Panc1 (cell line): ENCODE results near the gene SHC3. TPM values are rescaled to one million over a fixed set of nuclear protein-coding genes. Genes with fewer than 3 reads are reported as not detected.

Source experiments
- ATAC-seq: fragments of 200-7000 bp; cut with Tn5 transposase; 2 replicates; pipeline ENCODE4 v1.9.1; 2020; ENCODE audit warnings: mild to moderate bottlenecking, moderate library complexity
- BruUV-seq: library from RNA; stranded (reverse); fragments of 400-500 nt; replicated peaks from 2 replicates; lab custom pipeline; 2021; lab: Mats Ljungman, UMichigan
- CTCF ChIA-PET: fragments of 300-600 bp; sonication (Branson Sonifier 250); formaldehyde crosslinking; loops from one replicate; lab custom pipeline; 2022; ENCODE audit warnings: antibody characterized with exemption; lab: Charles Lee
- POLR2A ChIA-PET: fragments of 300-600 bp; sonication (Branson Sonifier 250); formaldehyde crosslinking; loops from one replicate; lab custom pipeline; 2022; ENCODE audit warnings: antibody characterized with exemption; lab: Charles Lee
- DNase-seq: peaks from one replicate; pipeline ENCODE4 v3.0.0-alpha.2; 2010; ENCODE audit warnings: low read depth, low spot score
- H3K27ac ChIP-seq: 2 replicates; pipeline ENCODE4 v1.5.1; 2011; ENCODE audit warnings: mild to moderate bottlenecking, low read length, inconsistent platforms
- H3K27me3 ChIP-seq: fragments of 200-500 bp; sonication (Bioruptor generic); 2 replicates; pipeline ENCODE4 v1.6.0; 2014; ENCODE audit warnings: low read length, inconsistent platforms; ENCODE audit not compliant: control insufficient read depth, insufficient read depth
- H3K36me3 ChIP-seq: fragments of 200-500 bp; sonication (Bioruptor generic); 2 replicates; pipeline ENCODE4 v1.5.1; 2014; ENCODE audit warnings: inconsistent platforms, mild to moderate bottlenecking, low read length, moderate library complexity; ENCODE audit not compliant: control insufficient read depth, insufficient read depth
- H3K4me1 ChIP-seq: 2 replicates; pipeline ENCODE4 v1.5.1; 2011; ENCODE audit warnings: inconsistent platforms, mild to moderate bottlenecking, low read length, moderate library complexity; ENCODE audit not compliant: control insufficient read depth, insufficient read depth
- H3K4me3 ChIP-seq, 2 experiments: 2 replicates each; pipeline ENCODE4 v1.5.1; 2011 to 2012; ENCODE audit warnings: low read depth in 2 of 2, low read length in 2 of 2, mild to moderate bottlenecking in 2 of 2, inconsistent platforms in 1 of 2, moderate library complexity in 1 of 2
- H3K9me3 ChIP-seq: fragments of 200-500 bp; sonication (Bioruptor generic); 2 replicates; pipeline ENCODE4 v1.5.1; 2014; ENCODE audit warnings: low read depth, mild to moderate bottlenecking, inconsistent platforms, low read length, moderate library complexity; ENCODE audit not compliant: control insufficient read depth, insufficient read depth
- POLR2AphosphoS5 ChIP-seq: IDR thresholded peaks from 2 replicates; pipeline ENCODE4 v1.6.1; 2012; ENCODE audit warnings: mild to moderate bottlenecking, low read depth, low read length, moderate library complexity
- SIN3A ChIP-seq: IDR thresholded peaks from 2 replicates; pipeline ENCODE4 v1.6.1; 2012; ENCODE audit warnings: low read depth, mild to moderate bottlenecking, low read length, moderate library complexity, borderline replicate concordance; ENCODE audit not compliant: insufficient read depth
- TCF7L2 ChIP-seq: IDR thresholded peaks from 2 replicates; pipeline ENCODE4 v1.6.1; 2011; ENCODE audit warnings: mild to moderate bottlenecking, low read depth, low read length, inconsistent platforms
- in situ Hi-C: cut with HindIII; loops from 2 replicates; pipeline ENCODE4 v1.10.0; 2016; ENCODE audit warnings: low sequenced_read_pairs, low pct_unique_long_range_greater_than_20kb
- intact Hi-C: fragments of 100-400 bp; cut with micrococcal nuclease; formaldehyde crosslinking; loops from one replicate; pipeline ENCODE4 v1.10.0; 2022; ENCODE audit not compliant: unreplicated experiment
- total RNA-seq: library from RNA; stranded (reverse); gene quantifications from one replicate; pipeline ENCODE4 v1.2.1, GENCODE V29; 2021; ENCODE audit not compliant: unreplicated experiment
- TF ChIP-seq, protein P1 (sequence below): fragments of 450-650 bp; IDR thresholded peaks from 2 replicates; pipeline ENCODE4 v1.5.1; 2017; ENCODE audit warnings: mild to moderate bottlenecking
- TF ChIP-seq, protein P2 (sequence below), 2 experiments: IDR thresholded peaks; 2 replicates each; pipeline ENCODE4 v1.6.1; 2011 to 2012; ENCODE audit warnings: low read depth in 2 of 2, control low read depth in 1 of 2, low read length in 1 of 2, mild to moderate bottlenecking in 1 of 2, moderate library complexity in 1 of 2; ENCODE audit not compliant: insufficient read depth in 1 of 2

SHC3 gene
- total RNA-seq, 1 experiment from 2014 or later: 1.7 TPM

DNA sequence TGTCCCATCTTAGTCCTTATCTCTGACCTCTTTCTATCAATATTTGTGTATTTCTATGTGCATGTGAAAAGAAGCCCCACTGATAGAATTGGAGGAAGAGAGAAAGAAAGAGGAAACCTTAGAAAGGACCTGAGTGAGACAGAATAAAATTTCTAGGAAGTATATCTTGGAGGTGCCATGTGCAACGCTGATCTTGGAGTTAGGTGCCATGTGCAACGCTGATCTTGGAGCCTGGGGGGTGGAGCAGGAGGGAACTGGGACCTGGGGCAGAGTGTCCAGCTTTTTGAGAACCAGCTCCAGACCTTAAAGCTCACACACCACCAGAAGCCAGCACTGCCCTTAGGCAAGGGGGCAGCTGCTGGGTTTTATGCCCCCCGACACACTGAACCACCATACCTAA is 89.4 kb downstream of the SHC3 start:
- H3K4me3 ChIP-seq: no peak overlapping the region
- H3K27me3 ChIP-seq: no peaks in the 10 kb centered on the region
- H3K27ac ChIP-seq: no peak overlapping the region
- ChIA-PET CTCF (no interaction called here), POLR2A (no interaction called here)
- BruUV-seq: no TSS peak
- no peak for ATAC-seq
- no peaks in the 10 kb centered on the region for H3K36me3 ChIP-seq
- DNase-seq: no peak
- no peaks in the 10 kb centered on the region for H3K9me3 ChIP-seq
- TF ChIP-seq TCF7L2: no peak
- TF ChIP-seq, protein P1, sequence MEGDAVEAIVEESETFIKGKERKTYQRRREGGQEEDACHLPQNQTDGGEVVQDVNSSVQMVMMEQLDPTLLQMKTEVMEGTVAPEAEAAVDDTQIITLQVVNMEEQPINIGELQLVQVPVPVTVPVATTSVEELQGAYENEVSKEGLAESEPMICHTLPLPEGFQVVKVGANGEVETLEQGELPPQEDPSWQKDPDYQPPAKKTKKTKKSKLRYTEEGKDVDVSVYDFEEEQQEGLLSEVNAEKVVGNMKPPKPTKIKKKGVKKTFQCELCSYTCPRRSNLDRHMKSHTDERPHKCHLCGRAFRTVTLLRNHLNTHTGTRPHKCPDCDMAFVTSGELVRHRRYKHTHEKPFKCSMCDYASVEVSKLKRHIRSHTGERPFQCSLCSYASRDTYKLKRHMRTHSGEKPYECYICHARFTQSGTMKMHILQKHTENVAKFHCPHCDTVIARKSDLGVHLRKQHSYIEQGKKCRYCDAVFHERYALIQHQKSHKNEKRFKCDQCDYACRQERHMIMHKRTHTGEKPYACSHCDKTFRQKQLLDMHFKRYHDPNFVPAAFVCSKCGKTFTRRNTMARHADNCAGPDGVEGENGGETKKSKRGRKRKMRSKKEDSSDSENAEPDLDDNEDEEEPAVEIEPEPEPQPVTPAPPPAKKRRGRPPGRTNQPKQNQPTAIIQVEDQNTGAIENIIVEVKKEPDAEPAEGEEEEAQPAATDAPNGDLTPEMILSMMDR: no peak
- intact Hi-C loops (no loop called here), in situ Hi-C loops (no loop called here)
- H3K4me1 ChIP-seq: no peaks in the 10 kb centered on the region

DNA sequence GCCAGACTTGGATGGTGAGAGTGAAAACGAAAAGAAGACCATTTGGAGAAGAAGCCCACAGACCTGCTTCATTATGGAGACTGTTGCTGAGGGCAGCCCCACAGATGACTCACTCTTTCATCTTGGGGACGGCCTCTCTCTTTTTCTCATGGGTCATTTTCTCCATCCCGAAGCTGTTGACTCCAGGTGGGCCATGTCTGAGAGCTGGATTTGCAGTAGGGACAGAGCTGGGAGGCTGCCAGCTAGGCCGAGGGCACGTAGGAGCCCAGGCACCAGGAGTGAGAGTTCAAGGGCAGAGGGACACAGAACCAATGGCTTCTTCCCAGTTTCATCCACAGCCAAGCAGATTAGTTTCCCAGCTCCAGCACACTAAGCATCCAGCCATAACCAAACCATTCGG is 95.0 kb downstream of the SHC3 start:
- H3K27me3 ChIP-seq: no peaks in the 10 kb centered on the region
- in situ Hi-C loops: no loop called here
- no peak for DNase-seq
- no peaks in the 10 kb centered on the region for H3K9me3 ChIP-seq
- TF ChIP-seq, protein P2, sequence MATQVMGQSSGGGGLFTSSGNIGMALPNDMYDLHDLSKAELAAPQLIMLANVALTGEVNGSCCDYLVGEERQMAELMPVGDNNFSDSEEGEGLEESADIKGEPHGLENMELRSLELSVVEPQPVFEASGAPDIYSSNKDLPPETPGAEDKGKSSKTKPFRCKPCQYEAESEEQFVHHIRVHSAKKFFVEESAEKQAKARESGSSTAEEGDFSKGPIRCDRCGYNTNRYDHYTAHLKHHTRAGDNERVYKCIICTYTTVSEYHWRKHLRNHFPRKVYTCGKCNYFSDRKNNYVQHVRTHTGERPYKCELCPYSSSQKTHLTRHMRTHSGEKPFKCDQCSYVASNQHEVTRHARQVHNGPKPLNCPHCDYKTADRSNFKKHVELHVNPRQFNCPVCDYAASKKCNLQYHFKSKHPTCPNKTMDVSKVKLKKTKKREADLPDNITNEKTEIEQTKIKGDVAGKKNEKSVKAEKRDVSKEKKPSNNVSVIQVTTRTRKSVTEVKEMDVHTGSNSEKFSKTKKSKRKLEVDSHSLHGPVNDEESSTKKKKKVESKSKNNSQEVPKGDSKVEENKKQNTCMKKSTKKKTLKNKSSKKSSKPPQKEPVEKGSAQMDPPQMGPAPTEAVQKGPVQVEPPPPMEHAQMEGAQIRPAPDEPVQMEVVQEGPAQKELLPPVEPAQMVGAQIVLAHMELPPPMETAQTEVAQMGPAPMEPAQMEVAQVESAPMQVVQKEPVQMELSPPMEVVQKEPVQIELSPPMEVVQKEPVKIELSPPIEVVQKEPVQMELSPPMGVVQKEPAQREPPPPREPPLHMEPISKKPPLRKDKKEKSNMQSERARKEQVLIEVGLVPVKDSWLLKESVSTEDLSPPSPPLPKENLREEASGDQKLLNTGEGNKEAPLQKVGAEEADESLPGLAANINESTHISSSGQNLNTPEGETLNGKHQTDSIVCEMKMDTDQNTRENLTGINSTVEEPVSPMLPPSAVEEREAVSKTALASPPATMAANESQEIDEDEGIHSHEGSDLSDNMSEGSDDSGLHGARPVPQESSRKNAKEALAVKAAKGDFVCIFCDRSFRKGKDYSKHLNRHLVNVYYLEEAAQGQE (IDR thresholded peaks at IDR 0.05; ENCODE audit: insufficient read depth in 1 of 2, low read depth in 2 of 2, low read length in 1 of 2): no peak
- TF ChIP-seq POLR2AphosphoS5 (no peak), TCF7L2 (no peak), SIN3A (no peak)
- TF ChIP-seq, protein P1: no peak
- H3K36me3 ChIP-seq: no peaks in the 10 kb centered on the region
- ChIA-PET POLR2A (no interaction called here), CTCF (no interaction called here)
- H3K27ac ChIP-seq: no peak overlapping the region
- no peak overlapping the region for H3K4me3 ChIP-seq
- intact Hi-C loops: no loop called here
- no peak for ATAC-seq
- no peaks in the 10 kb centered on the region for H3K4me1 ChIP-seq
- BruUV-seq: no TSS peak

DNA sequence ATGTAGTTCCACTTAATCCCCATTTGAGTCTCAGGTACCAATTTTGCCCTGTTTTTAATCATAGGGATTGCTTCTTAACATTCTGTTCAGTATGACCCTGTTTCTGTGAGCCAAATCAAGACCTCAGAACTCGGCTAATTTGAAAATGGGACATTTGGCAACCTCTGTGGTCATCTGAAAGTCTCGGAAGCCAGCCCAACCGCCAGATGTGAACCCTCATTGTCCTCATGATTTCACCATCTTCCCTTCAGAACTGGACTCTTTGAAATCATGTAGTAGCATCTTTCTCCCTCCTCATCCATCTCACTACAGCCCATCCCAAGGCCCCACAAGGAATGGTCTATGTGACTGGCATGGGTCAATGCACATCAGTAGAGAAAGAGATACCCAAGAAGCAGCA is 98.4 kb downstream of the SHC3 start:
- ChIA-PET POLR2A (no interaction called here), CTCF (no interaction called here)
- ATAC-seq (no peak), DNase-seq (no peak)
- Histone ChIP-seq H3K27ac (no peak overlapping the region), H3K36me3 (no peaks in the 10 kb centered on the region), H3K4me1 (no peaks in the 10 kb centered on the region), H3K4me3 (no peak overlapping the region), H3K9me3 (no peaks in the 10 kb centered on the region), H3K27me3 (no peaks in the 10 kb centered on the region)
- intact Hi-C loops: no loop called here
- in situ Hi-C loops: no loop called here
- no peak for TF ChIP-seq SIN3A
- TF ChIP-seq, protein P2 (IDR thresholded peaks at IDR 0.05; ENCODE audit: insufficient read depth in 1 of 2, low read depth in 2 of 2, low read length in 1 of 2): no peak
- TF ChIP-seq TCF7L2: no peak
- no peak for TF ChIP-seq POLR2AphosphoS5
- TF ChIP-seq, protein P1: no peak
- BruUV-seq: no TSS peak
